Karpas-422 (cell line): ENCODE data around the gene IFT172. TPM values are rescaled to one million over a fixed set of nuclear protein-coding genes. Genes with fewer than 3 reads are reported as not detected.

Experiments
- DNase-seq: peaks from one replicate; pipeline ENCODE4 v3.0.0-alpha.2; 2015
- H2AFZ ChIP-seq: fragments of 200-600 bp; sonication (generic); 2 replicates; pipeline ENCODE4 v1.6.1; 2014; ENCODE audit warnings: antibody characterized with exemption, low read length, mixed read lengths
- H3K27ac ChIP-seq: fragments of 200-600 bp; sonication (generic); 2 replicates; pipeline ENCODE4 v1.5.1; 2014; ENCODE audit warnings: mild to moderate bottlenecking, low read length, moderate library complexity
- H3K27me3 ChIP-seq: fragments of 200-600 bp; sonication (generic); 2 replicates; pipeline ENCODE4 v1.6.1; 2014; ENCODE audit warnings: low read length, mixed read lengths
- H3K36me3 ChIP-seq: fragments of 200-600 bp; sonication (generic); 2 replicates; pipeline ENCODE4 v1.6.1; 2014; ENCODE audit warnings: low read length, mixed read lengths; ENCODE audit not compliant: insufficient read depth
- H3K4me1 ChIP-seq: fragments of 200-600 bp; sonication (generic); 2 replicates; pipeline ENCODE4 v1.6.1; 2014; ENCODE audit warnings: mild to moderate bottlenecking, low read length, mixed read lengths
- H3K4me2 ChIP-seq: fragments of 200-600 bp; sonication (generic); 2 replicates; pipeline ENCODE4 v1.6.1; 2014; ENCODE audit warnings: low read length, low read depth, mild to moderate bottlenecking; ENCODE audit not compliant: poor library complexity, severe bottlenecking
- H3K4me3 ChIP-seq: fragments of 200-600 bp; sonication (generic); 2 replicates; pipeline ENCODE4 v1.5.1; 2014; ENCODE audit warnings: mild to moderate bottlenecking, antibody characterized with exemption, low read length, mixed read lengths
- H3K79me2 ChIP-seq: fragments of 200-600 bp; sonication (generic); 2 replicates; pipeline ENCODE4 v1.6.1; 2014; ENCODE audit warnings: mild to moderate bottlenecking, low read length, mixed read lengths
- H3K9ac ChIP-seq: fragments of 200-600 bp; sonication (generic); 2 replicates; pipeline ENCODE4 v1.6.0; 2014; ENCODE audit warnings: low read length
- H3K9me2 ChIP-seq: fragments of 200-600 bp; sonication (generic), shearing (Covaris generic); replicated peaks from 2 replicates; pipeline ENCODE4 v1.6.0; 2014; ENCODE audit warnings: mild to moderate bottlenecking, low read length, moderate library complexity; ENCODE audit not compliant: insufficient read depth
- H3K9me3 ChIP-seq: fragments of 300-700, 200-600 bp; sonication (generic); 2 replicates; pipeline ENCODE4 v1.6.1; 2014; ENCODE audit warnings: low read length, mixed read lengths
- H4K20me1 ChIP-seq: fragments of 200-600 bp; sonication (generic); 2 replicates; pipeline ENCODE4 v1.6.1; 2014; ENCODE audit warnings: mild to moderate bottlenecking, antibody characterized with exemption, low read length, low read depth; ENCODE audit not compliant: insufficient read depth
- small RNA-seq: library from RNA; depleted of rRNA; stranded (forward); fragments of <200 nt; gene quantifications from one replicate; pipeline ENCODE3, GENCODE V24; 2014
- total RNA-seq: library from RNA; depleted of rRNA; stranded (reverse); fragments of >200 nt; shearing (Covaris generic); gene quantifications from 2 replicates; pipeline ENCODE4 v1.2.3, GENCODE V29; 2014; ENCODE audit warnings: low replicate concordance; rRNA removed

Gene IFT172
- total RNA-seq, 1 experiment from 2014 or later, result 35.9 TPM

GRCh38 chr2:27409321-27410073, 80.0 kb downstream of the IFT172 start, which contains the start of gene PPM1G:
TSS of gene PPM1G (minus strand) at chr2:27409591. CDS start at chr2:27409422, 169 bp downstream.
- peak within 1 kb of the TSS; percentile 81 for H3K27ac ChIP-seq
- no peaks in the 10 kb centered on the region for H3K9me3 ChIP-seq
- H3K36me3 ChIP-seq, result peaks cover 17% of the 10 kb centered on the region
- peak within 1 kb of the TSS; percentile 100 for H3K9ac ChIP-seq
- H3K27me3 ChIP-seq, result no peaks in the 10 kb centered on the region
- peaks cover 21% of the 10 kb centered on the region for H3K4me1 ChIP-seq
- H3K4me2 ChIP-seq, result peak within 1 kb of the TSS; percentile 93
- H2AFZ ChIP-seq, result peak within 1 kb of the TSS; percentile 99
- peaks cover 49% of the 10 kb centered on the region for H3K79me2 ChIP-seq
- H3K4me3 ChIP-seq, result peak within 1 kb of the TSS; percentile 100
- no peaks in the 10 kb centered on the region for H3K9me2 ChIP-seq
- DNase-seq, result peak; percentile 98
- H4K20me1 ChIP-seq, result peaks cover 28% of the 10 kb centered on the region

GRCh38 chr2:27408601-27409320, 80.8 kb downstream of the IFT172 start:
- H2AFZ ChIP-seq, result 0 out of 2 replicates have a peak overlapping the region, but pooled peaks have one; percentile 50
- peak overlapping the region; percentile 100 for H3K4me3 ChIP-seq

GRCh38 chr2:27407798-27408491, 81.6 kb downstream of the IFT172 start:
- Histone ChIP-seq H3K27me3 (no peaks in the 10 kb centered on the region), H4K20me1 (peaks cover 39% of the 10 kb centered on the region), H3K79me2 (peaks cover 64% of the 10 kb centered on the region), H3K27ac (peak overlapping the region; percentile 81), H2AFZ (no peak overlapping the region), H3K4me3 (peak overlapping the region; percentile 100), H3K9ac (peak overlapping the region; percentile 100), H3K36me3 (peaks cover 28% of the 10 kb centered on the region), H3K4me1 (peaks cover 21% of the 10 kb centered on the region), H3K4me2 (peak overlapping the region; percentile 93), H3K9me2 (no peaks in the 10 kb centered on the region), H3K9me3 (no peaks in the 10 kb centered on the region)
- peak; percentile 76 for DNase-seq

More at GRCh38 chr2:27408601-27409320, 80.8 kb downstream of the IFT172 start:
- peak overlapping the region; percentile 93 for H3K4me2 ChIP-seq
- H4K20me1 ChIP-seq, result peaks cover 33% of the 10 kb centered on the region
- H3K27me3 ChIP-seq, result no peaks in the 10 kb centered on the region
- peak overlapping the region; percentile 100 for H3K9ac ChIP-seq
- no peaks in the 10 kb centered on the region for H3K9me3 ChIP-seq
- peak; percentile 67 for DNase-seq
- H3K9me2 ChIP-seq, result no peaks in the 10 kb centered on the region
- H3K36me3 ChIP-seq, result peaks cover 22% of the 10 kb centered on the region
- peaks cover 56% of the 10 kb centered on the region for H3K79me2 ChIP-seq
- peaks cover 21% of the 10 kb centered on the region for H3K4me1 ChIP-seq
- peak overlapping the region; percentile 81 for H3K27ac ChIP-seq

- no peak for DNase-seq
- H3K9me3 ChIP-seq, result no peaks in the 10 kb centered on the region
- no peak overlapping the region for H3K4me2 ChIP-seq
- H2AFZ ChIP-seq, result no peak overlapping the region
- H3K4me3 ChIP-seq, result no peak overlapping the region
- H3K9me2 ChIP-seq, result no peaks in the 10 kb centered on the region
- H3K27ac ChIP-seq, result no peak overlapping the region; the same call in 1 of the 2 replicates
- H3K36me3 ChIP-seq, result peaks cover 37% of the 10 kb centered on the region
- no peaks in the 10 kb centered on the region for H3K4me1 ChIP-seq
- no peak overlapping the region for H3K9ac ChIP-seq
- peaks cover 31% of the 10 kb centered on the region for H4K20me1 ChIP-seq
- H3K27me3 ChIP-seq, result no peaks in the 10 kb centered on the region
- H3K79me2 ChIP-seq, result peaks cover 99% of the 10 kb centered on the region
Measured at GRCh38 chr2:27400348-27401135, 89.0 kb downstream of the IFT172 start.

- no peak for DNase-seq
- H3K36me3 ChIP-seq, result peaks cover 30% of the 10 kb centered on the region
- no peak overlapping the region for H2AFZ ChIP-seq
- no peaks in the 10 kb centered on the region for H3K4me1 ChIP-seq
- no peak overlapping the region for H3K4me3 ChIP-seq
- H3K27ac ChIP-seq, result no peak overlapping the region
- H3K9me2 ChIP-seq, result no peaks in the 10 kb centered on the region
- peaks cover 99% of the 10 kb centered on the region for H3K79me2 ChIP-seq
- peaks cover 23% of the 10 kb centered on the region for H4K20me1 ChIP-seq
- H3K4me2 ChIP-seq, result no peak overlapping the region
- no peaks in the 10 kb centered on the region for H3K9me3 ChIP-seq
- H3K27me3 ChIP-seq, result no peaks in the 10 kb centered on the region
- no peak overlapping the region for H3K9ac ChIP-seq
Measured at GRCh38 chr2:27398962-27399361, 90.6 kb downstream of the IFT172 start.

Small RNA genes lying within 50 kb of the gene (small RNA-seq; reads per million reads assigned to genes)
- gene RNU6-986P, result not detected

Other genes starting within 250 kb of the IFT172 start
- 0.19 and 0.29 TPM in 2 replicates for gene SLC30A3, start 226.7 kb downstream of the IFT172 start, total RNA-seq
- gene DNAJC5G, start 214.3 kb downstream of the IFT172 start, total RNA-seq, result not detected in 2 replicates
- gene TRIM54, start 207.3 kb downstream of the IFT172 start, total RNA-seq, result not detected in 2 replicates
- gene UCN, start 181.3 kb downstream of the IFT172 start, total RNA-seq, result 2.5 and 7.1 TPM in 2 replicates
- gene MPV17, start 166.6 kb downstream of the IFT172 start, total RNA-seq, result 103 and 126 TPM in 2 replicates
- 44.2 and 79.0 TPM in 2 replicates for gene GTF3C2, start 133.0 kb downstream of the IFT172 start, total RNA-seq
- gene EIF2B4, start 119.4 kb downstream of the IFT172 start, total RNA-seq, result 30.6 and 35.3 TPM in 2 replicates
- gene SNX17, start 119.1 kb downstream of the IFT172 start, total RNA-seq, result 77.4 and 116 TPM in 2 replicates
- 7.0 and 12.6 TPM in 2 replicates for gene ZNF513, start 109.0 kb downstream of the IFT172 start, total RNA-seq
- gene PPM1G, start 80.2 kb downstream of the IFT172 start, total RNA-seq, result 66.9 and 79.6 TPM in 2 replicates
- 27.1 and 30.7 TPM in 2 replicates for gene NRBP1, start 61.1 kb downstream of the IFT172 start, total RNA-seq
- gene KRTCAP3, start 47.4 kb downstream of the IFT172 start, total RNA-seq, result 0.61 TPM in 1 of 2 replicates, not detected in the other
- gene FNDC4, start 5.5 kb upstream of the IFT172 start, total RNA-seq, result not detected in 2 replicates
- gene GCKR, start 7.1 kb upstream of the IFT172 start, total RNA-seq, result not detected in 2 replicates
- 38.3 and 43.7 TPM in 2 replicates for gene ZNF512, start 93.3 kb upstream of the IFT172 start, total RNA-seq
- gene CCDC121, start 139.3 kb upstream of the IFT172 start, total RNA-seq, result 1.2 and 2.9 TPM in 2 replicates
- 24.4 and 30.0 TPM in 2 replicates for gene GPN1, start 139.3 kb upstream of the IFT172 start, total RNA-seq
- 27.9 and 47.9 TPM in 2 replicates for gene SUPT7L, start 173.9 kb upstream of the IFT172 start, total RNA-seq
- 19.8 and 30.1 TPM in 2 replicates for gene SLC4A1AP, start 174.1 kb upstream of the IFT172 start, total RNA-seq